Stimulated activated CD8-positive, alpha-beta memory T cell treated with anti-CD3 and anti-CD28 coated beads, Interleukin-12 subunit alpha, Interleukin-12 subunit beta, amount 100 ng/mL, for 4 hours (primary cell): ENCODE results near the gene LCE1A.

Experiments used
- DNase-seq: peaks from one replicate; pipeline ENCODE4 v3.0.0-alpha.2; 2020; ENCODE audit warnings: low read depth

LCE1A gene, protein sequence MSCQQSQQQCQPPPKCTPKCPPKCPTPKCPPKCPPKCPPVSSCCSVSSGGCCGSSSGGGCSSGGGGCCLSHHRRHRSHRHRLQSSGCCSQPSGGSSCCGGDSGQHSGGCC

DNA sequence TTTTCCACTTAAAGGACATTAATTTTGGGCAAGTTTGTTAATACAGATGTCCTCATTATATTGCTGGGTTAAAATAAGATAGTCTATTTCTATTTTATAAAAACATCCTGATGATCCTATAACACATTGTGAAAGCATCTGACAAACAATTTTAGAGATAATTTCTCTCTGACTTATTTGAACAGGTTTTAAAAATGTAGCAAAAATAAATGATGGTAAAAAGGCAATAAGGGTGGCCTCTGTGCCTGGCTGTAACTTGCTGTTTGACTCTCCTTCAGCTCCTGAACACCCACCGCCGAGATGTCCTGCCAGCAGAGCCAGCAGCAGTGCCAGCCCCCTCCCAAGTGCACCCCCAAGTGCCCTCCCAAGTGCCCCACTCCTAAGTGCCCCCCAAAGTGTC lies at the start of gene LCE1A:
Gene LCE1A, plus strand, starts transcription at position 301 of the 400 bp plus-strand sequence. Its CDS starts 0 bp downstream, at position 301.
- DNase-seq: no peak

DNA sequence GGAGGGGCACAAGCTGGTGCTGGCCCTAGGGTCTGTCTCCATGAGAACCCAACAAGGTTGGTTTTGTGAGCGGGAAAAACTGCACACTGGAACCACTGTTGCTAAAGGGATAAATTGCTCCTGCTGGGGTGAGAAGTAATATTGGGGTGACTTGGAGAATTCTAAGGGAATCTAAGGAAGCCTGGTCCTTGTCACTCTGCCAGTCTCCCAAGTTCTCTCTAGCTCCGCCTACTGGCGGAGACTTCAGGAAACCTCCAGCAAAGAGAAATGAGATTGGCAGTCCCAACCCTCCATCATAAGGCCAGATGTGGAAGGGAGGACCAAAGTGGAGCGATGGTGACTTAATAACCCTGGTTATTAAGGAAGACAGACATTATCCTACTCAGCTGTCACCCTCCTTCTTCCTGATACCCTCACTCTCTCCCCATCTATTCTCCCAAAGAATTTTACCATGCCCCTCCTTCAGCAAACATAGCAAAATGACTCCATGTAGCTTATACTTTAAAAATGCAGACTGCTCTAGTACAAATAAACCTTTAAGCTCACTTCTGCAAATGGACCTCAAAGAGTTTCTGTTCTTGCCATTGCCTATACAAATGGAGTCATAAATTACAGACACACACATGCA lies 49.6 kb upstream of the LCE1A start:
- DNase-seq: no peak

DNA sequence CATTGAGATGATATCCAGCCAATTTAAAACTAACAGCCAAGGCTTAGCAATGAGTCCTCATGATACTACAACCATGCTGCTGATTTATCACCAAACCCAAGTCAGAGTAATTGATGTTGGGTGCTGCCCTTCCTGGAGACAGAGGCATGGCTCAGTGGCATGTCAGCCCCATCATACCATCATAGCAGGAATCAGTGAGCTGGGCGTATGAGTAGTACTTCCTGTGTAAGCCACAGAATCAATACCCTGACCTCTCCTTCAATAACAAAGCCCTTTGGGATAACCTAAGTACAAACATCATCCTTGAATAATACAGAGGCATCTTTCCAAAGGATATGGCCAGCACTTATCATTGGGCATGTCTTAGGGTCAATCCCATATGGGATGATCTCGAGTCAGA lies 44.2 kb upstream of the LCE1A start:
- no peak for DNase-seq

DNA sequence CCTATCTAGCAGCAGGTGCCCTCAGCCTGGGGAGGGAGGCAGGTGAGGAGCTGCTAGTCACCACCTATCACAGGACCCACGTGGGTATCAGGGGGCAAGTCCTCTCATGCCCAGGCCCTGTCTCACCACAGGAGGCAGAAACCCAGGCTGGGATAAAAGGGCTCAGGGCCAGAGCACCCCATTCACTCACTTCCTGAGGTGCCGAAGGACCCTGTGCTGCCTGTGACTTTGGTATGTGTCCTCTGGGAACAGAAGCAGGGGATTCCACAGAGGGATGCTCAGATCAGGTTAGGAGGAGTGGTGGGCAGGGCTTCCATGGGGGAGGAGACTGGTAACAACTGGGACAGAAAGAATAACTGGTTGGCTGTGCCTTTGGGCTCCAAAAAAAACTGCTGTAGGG lies 41.2 kb upstream of the LCE1A start, which contains the start of gene LCE1E:
Gene LCE1E, plus strand, starts transcription at position 181 of the 400 bp plus-strand sequence. CDS start 1,043 bp downstream, outside the sequence.
- no peak for DNase-seq

DNA sequence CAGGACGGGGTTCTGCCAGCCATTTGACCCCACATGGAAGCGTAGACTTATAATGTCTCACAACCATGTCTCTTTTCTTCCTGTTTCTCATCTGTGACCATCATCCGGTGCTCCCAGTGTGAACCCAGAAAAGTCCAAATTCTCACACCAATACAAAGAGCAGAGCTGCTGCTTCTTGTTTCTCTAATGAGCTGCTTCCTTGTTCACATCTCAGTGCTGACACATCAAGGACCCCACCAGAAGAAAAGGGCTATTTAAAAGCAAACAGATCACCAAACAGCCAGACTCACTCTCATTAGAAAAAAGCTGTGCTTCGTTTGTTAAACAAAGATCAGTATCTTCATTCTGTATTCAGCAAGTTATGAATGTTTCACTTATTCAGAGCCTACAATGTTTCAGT lies 31.6 kb upstream of the LCE1A start:
- DNase-seq: no peak

DNA sequence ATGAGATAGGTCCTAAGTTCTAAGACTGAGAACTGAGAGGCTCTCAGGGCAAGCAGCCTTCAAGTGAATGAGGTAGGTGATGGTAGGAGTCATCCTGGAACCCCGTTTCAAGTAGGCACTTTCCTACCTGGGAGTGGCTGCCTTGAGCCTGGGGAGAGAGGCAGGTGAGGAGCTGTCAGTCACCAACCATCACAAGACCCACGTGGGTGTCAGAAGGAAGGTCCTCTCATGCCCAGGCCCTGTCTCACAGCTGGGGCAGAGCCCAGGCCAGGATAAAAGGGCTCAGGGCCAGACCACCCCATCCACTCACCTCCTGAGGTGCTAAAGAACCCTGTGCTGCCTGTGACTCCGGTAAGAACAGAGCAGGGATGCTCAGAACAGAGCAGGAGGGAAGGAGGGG lies 30.9 kb upstream of the LCE1A start, which contains the start of gene LCE1D:
Gene LCE1D, plus strand, starts transcription at position 301 of the 400 bp plus-strand sequence. CDS start 1,074 bp downstream, outside the sequence.
- DNase-seq: no peak

DNA sequence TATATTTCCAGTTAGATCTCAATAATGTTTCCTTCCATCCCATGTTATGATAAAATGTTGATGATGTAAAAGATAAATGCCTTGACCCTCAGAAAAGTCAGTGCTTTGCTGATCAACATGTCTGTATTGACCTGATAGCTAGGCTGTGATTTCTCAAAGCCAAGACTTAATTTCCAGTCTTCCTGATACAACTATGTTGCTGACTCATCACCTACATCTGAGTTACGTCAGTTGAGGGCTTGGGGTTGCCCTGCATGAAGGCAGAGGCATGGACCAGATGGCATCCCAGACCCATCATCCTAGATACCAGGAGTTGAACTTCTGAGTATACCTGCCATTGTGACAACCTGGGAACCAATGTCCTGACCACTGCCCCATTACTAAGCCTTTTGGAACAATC lies 25.9 kb upstream of the LCE1A start:
- no peak for DNase-seq

DNA sequence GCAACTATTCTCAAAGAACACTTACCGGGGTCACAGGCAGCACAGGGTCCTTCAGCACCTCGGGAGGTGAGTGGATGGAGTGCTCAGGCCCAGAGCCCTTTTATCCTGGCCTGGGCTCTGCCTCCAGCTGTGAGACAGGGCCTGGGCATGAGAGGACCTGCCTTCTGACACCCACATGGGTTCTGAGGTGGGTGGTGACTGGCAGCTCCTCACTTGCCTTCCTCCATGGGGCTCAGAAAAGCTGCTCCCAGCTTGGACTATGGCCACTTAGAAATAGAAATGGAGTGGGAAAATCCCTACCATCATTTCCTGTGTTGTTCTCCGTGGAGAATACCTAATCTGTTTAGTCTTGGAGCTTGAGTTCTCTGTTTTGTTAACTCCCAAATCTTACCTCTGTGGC lies 20.7 kb upstream of the LCE1A start, which contains the start of gene LCE1C:
Gene LCE1C, minus strand, starts transcription at position 76 of the 400 bp plus-strand sequence. CDS start 1,173 bp downstream, outside the sequence.
- no peak for DNase-seq

DNA sequence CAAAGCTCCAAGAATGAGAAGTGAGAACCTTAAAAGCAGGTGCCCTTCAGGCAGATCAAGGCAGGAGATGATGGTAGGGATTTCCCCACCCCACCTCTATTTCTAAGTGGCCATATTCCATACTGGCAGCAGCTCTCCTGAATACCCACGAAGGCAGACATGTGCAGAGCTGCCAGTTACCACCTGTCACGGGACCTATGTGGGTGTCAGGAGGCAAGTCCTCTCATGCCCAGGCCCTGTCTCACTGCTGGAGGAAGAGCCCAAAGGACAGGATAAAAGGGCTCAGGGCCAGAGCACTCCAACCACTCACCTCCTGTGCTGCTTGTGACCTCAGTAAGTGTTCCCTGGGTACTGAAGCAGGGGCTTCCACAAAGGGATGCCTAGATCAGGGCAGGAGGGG lies 16.2 kb upstream of the LCE1A start:
- no peak for DNase-seq

DNA sequence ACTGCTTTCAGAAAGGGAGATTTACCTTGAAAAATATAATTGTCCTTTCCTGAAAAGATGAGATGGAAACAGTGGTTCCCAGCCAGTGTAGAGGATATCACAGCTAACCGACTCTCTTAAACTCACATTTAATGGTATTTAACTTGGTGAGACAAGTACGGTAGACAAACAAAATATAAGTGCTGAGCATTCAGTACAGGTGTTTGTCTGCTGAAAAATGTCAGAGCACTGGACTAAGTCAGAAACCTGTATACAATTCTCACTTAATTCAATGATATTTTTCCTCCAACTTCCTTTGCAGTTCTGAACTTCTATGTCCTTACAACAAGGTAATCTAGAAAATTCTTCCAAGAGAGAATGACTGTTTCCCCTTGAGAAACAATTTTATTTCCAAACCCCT lies 15.6 kb upstream of the LCE1A start, which contains the start of gene LCE1B:
Gene LCE1B, plus strand, starts transcription at position 301 of the 400 bp plus-strand sequence. CDS start 476 bp downstream, outside the sequence.
- DNase-seq: no peak

DNA sequence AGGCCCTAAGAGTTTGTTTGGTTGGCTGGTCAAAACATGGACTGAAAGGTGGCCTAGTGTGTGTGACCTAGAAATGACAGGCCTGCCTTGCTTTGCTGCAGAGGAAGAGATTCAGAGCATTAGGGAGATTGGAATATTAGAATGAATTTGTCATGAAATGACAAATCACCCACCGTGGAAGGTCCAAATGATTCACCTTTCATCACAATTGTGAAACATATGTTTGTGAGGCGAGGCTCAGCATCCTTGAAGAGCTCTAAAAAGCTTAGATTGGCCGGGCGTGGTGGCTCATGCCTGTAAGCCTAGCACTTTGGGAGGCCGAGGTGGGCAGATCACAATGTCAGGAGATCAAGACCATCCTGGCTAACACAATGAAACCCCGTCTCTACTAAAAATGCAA lies 10.0 kb upstream of the LCE1A start:
- no peak for DNase-seq

DNA sequence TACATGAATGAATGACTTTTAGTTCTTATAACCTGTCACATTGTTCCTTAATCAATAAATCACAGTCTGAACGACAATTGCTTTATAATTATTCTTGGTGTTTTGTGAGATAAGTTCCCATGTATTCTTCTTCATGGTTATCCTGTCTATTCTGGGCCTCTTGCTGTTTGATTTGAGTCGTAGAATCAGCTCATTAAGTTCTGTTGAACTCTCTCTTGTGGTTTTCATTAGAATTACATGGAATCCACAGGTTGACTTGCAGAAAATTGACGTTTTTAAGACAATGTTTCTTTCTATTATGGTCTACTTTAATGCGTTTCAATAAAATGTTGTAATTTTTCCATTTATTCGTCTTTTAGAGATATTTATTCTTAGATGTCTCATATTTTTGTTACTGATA lies 4.0 kb upstream of the LCE1A start:
- DNase-seq: no peak

DNA sequence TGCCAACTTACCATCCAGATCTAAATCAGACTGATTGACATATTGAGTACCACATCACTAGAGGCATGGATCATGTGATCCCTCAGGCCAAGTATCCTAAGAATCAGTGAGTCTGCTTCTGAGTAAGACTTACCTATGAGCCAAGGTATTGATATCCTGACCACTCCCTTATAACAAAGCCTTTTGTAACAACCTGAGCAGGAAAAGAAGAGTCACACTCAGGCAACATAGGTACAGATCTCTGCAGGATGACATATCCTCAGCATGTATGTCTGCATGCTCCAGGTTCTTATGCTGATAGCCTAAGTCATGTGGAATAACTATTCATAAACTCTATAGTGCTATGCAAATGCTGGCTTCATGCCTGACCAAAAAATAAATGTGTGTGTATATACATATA lies 2.3 kb upstream of the LCE1A start:
- DNase-seq: no peak

DNA sequence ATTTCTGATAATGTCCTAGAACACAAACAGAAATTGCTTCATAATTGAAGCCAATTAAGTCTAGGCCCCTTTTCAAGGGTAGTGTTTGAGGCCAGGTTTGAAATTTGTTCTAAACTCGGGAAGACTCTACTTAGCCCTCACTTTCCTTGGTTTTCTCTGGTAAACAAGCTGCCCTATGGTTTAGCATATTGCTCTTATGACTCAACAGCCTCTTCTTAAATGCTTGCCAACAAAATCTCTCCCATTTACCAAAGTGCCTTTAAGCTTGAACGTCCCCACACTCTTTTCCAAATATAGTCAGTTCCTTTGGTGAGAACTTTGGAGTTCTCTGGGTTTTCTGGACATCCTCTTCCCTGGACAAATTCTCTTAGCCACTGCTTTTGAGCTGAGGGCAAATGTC lies 9.6 kb downstream of the LCE1A start:
- DNase-seq: no peak

DNA sequence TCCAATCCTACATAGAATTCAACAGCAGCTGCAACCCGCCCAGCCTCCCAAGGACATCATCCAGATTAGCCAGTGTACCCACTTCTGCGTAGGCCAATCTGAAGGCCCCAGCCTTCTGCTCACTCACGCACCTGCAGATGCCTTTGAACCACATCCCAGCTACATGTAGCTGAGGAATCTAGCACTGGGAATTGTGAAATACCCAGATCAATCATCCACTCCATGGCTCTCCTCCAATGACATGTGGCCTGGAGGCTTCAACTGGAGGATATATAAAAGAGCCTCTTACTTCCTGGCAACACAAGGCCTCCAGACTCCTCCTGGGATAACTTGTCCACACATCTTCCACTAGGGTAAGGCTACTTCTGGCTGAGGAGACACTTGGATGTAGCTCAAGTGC lies 15.3 kb downstream of the LCE1A start, which contains the start of gene LCE6A:
Gene LCE6A, plus strand, starts transcription at position 301 of the 400 bp plus-strand sequence. CDS start 665 bp downstream, outside the sequence.
- no peak for DNase-seq

DNA sequence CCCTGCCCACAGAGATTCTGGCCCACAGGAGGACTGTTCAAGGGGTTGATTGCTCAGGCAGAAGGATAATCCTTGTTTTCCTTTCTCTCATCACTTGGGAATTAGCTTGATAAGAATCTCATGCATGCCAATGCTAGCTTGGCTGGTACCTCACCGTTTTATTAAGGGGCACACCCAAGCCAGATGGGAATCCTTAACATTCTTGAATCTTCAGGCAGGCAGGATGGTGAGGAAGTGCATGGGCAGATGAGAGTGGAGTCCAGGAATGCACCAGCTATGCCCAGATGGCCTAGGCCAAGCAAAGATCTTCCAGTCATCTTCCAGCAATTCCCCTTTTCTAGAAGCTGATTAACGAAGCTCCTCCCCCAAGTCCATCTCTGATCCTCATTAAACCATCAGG lies 28.4 kb downstream of the LCE1A start:
- no peak for DNase-seq

DNA sequence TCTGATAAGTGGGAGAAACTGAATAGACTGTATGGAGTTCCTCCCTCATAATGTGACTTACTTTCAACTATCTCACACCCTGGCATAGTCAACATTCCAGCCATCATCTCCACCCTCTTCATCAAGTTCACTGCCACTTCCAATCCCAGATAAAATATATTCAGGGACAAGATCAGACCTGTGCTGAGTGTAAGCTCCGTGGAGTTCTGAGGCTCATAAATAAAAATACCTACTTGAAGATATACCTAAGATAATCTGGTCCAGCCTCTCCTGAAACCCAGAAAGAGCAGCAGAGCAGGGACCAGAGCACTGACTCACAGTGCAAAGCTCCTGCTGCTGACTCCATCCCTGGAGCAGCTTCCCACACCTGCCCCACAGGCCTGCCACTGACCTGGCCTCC lies 30.8 kb downstream of the LCE1A start:
- DNase-seq: no peak

DNA sequence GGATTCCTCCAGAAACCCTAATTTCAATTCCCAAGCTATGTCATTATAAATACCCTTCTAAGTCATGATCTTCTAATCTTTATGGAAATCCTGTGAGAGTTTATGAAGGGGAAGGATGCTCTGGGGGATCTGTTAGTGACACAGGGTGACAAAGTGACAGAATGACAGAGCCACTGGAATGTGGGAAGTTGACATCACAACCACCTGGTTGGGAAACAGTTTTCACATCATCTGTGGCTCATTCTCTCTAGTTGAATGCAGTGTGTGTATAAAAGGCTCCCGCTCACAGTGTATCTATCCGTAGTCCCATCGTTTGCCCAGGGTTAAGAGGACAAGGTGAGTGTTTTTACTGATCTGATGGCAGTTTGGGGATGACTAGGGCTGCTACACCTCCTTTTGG lies 32.4 kb downstream of the LCE1A start, which contains the start of gene LCE7A:
Gene LCE7A, plus strand, starts transcription at position 301 of the 400 bp plus-strand sequence. CDS start 702 bp downstream, outside the sequence.
- DNase-seq: no peak

DNA sequence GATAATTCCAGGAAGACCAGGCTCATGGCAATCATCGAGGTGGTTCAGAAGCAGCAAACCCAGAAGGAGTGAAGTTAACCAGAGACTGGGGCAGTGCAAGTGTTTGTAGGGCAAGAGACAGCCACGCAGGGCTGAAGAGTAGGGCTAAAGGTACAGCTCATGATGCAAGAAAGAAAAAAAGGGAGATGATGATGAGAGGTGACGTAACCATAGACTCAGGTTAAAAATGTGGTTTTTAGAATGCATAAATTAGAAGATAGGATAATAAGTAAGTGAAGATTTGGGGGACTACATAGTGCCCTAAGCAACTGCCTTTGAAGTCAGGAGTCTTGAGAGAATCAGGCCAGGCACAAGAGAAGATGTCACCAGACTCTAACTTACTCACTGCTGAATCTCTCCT lies 32.9 kb downstream of the LCE1A start:
- DNase-seq: no peak

DNA sequence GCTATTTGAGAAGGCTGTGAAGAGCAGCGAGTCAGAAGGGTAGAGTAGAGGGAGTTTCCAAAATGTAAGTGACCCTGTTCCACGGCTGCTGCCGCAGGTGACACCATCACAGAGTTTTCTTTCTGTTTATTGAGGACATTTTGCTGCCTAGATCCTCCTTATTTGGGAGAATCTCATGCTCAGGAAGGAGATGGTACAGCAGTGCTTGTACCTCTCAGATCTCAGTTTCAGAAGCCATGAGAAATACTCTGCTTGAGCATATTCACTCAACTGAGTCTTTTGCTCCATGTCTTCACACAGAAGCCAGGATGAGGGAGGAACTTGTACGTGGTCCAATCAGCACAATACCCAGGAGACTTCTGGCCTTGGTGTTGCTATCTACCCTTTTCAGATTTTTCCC lies 34.1 kb downstream of the LCE1A start:
- DNase-seq: no peak

DNA sequence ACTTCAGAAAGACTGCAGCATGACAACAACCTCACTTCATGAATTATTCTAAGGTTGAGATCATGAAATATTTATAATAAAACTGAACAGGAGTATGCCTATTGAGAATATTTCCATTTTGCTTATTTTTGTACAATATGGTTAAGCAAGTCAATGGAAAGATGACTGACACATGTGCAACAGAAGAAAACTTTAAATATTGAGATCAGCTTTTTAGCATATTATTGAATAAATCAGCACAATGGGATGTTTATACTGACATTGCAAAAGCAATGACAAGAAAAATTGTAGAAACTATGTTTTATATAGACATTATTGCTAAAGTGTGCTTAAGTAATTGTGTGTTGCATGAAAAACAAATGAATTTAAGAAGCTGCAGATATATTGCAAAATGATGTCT lies 37.2 kb downstream of the LCE1A start:
- no peak for DNase-seq

DNA sequence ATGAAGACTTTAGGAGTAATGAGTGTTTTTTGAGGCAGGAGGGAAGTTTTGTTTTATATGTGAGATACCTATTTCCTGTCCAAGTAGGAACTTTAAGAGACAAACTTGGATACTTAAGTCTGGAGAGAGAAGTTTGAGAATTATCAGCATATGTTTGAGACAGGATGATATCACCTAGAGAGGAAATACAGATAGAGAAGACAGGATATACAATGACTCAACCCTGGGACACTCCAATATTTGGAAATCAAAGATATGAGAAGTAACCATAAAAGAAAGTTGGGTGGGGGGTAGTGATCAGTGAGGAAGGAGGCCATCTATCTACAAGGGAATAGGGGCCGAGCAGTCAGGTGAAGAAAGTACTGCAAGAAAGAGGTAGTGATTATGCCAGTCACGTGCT lies 39.0 kb downstream of the LCE1A start:
- DNase-seq: no peak

DNA sequence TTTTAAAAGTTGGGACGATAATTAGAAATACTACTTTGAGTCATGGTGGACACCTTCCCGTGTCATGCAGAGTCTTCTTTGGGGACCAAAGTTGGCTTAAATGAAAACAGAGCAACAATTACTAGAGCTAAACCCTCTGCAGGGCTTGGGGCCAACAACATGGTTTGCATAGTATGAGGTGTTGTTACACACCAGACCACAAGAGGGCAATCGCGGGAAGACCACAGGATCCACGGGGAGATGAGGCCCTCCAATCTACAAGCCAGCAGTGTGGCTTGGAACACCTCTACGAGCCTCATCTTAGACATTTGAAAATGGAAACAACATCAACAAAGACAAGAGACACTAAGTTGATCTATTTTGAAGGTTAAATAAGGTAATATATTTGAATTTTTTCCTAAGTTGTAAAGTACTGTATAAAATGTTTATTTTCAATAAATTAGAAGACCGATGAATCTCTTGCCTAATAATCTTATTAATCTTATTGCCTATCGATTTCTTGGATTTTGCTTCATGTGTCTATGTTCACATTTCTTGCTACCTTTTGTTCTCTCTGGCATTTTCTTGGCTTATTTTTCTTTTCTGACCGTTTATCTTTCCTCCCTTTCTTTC lies 42.6 kb downstream of the LCE1A start:
- peak; percentile 21 for DNase-seq
